Heart right ventricle (tissue), 16 donors: ENCODE data around the gene NRARP. TPM values are rescaled to one million over a fixed set of nuclear protein-coding genes. Genes with fewer than 3 reads are reported as not detected.

Experiments used
- ATAC-seq, 8 donors: fragments of 200-7000 bp; cut with Tn5 transposase; one replicate each; pipeline ENCODE4 v1.9.1; 2020; ENCODE audit warnings: mild to moderate bottlenecking in 8 of 8, moderate library complexity in 8 of 8, moderate number of reproducible peaks in 1 of 8
- DNase-seq, 2 donors: peaks; one replicate each; pipeline ENCODE4 v3.0.0-alpha.2; 2020
- H3K27ac ChIP-seq, 10 donors: fragments of 200-600 bp; sonication (generic) in 2 of 10; one replicate each; pipeline versions ENCODE4 v1.5.0 to v1.8.0; 2020 to 2022; ENCODE audit warnings: mild to moderate bottlenecking in 3 of 10
- H3K27me3 ChIP-seq, 7 donors: fragments of 200-600 bp; one replicate each; pipeline ENCODE4 v1.8.0; 2021 to 2022; ENCODE audit warnings: mild to moderate bottlenecking in 2 of 7
- H3K36me3 ChIP-seq, 9 donors: fragments of 200-600 bp; sonication (generic) in 1 of 9; one replicate each; pipeline versions ENCODE4 v1.5.0 to v1.8.0; 2020 to 2022; ENCODE audit warnings: mild to moderate bottlenecking in 2 of 9
- H3K4me1 ChIP-seq, 9 donors: fragments of 200-600 bp; sonication (generic) in 1 of 9; one replicate each; pipeline versions ENCODE4 v1.5.0 to v1.8.0; 2020 to 2022; ENCODE audit warnings: mild to moderate bottlenecking in 4 of 9
- H3K4me3 ChIP-seq, 10 donors: fragments of 200-600 bp; sonication (generic) in 2 of 10; one replicate each; pipeline versions ENCODE4 v1.5.0 to v1.8.0; 2020 to 2022; ENCODE audit warnings: mild to moderate bottlenecking in 7 of 10, moderate library complexity in 2 of 10
- H3K9me3 ChIP-seq, 11 donors: fragments of 200-600 bp in 10 of 11; sonication (generic) in 2 of 11; one replicate each; pipeline versions ENCODE4 v1.5.0 to v1.8.0; 2013 to 2022; ENCODE audit warnings: mild to moderate bottlenecking in 2 of 11, control low read depth in 1 of 11, moderate library complexity in 1 of 11
- CTCF ChIP-seq, 9 donors: fragments of 200-600 bp; sonication (generic) in 2 of 9; IDR thresholded peaks; one replicate each; pipeline versions ENCODE4 v1.5.0 to v1.8.0; 2021 to 2022; ENCODE audit warnings: antibody characterized with exemption in 9 of 9, mild to moderate bottlenecking in 5 of 9, moderate library complexity in 1 of 9
- WGBS, 2 donors: extraction: QIAGEN DNeasy Blood & Tissue Kit; methylation state at CpG; one replicate each; pipeline ENCODE4 v1.1.7; 2013; ENCODE audit warnings: inconsistent platforms in 1 of 2; 5-methylcytosine and 5-hydroxymethylcytosine counted together
- intact Hi-C, 10 donors: fragments of 100-400 bp; cut with DNase I; formaldehyde crosslinking; loops; one replicate each; pipeline versions ENCODE4 v1.11.1 to v1.14.2; 2022
- polyA plus RNA-seq, 2 donors: library from polyadenylated mRNA; stranded (reverse); fragments of 200-250 nt; gene quantifications; one replicate each; pipeline ENCODE4 v1.2.3, GENCODE V29; 2013
- total RNA-seq, 10 donors: library from RNA; stranded (reverse); fragmentation: NEBNext Ultra II Directional in 3 of 10; extraction: Animal tissue kit (Norgen Biotek cat#: 25700) in 3 of 10; gene quantifications; one replicate each; pipeline versions ENCODE4 v1.2.1 to v1.2.4, GENCODE V29; 2021 to 2023
- donor health status: Arrhythmogenic right ventricular cardiomyopathy.
- donor health status: ischemic (EF 13 %, LVEDD 7.1; RV severe dilation, severe dysfunction).
- donor health status: healthy with polysubstance abuse.
- donor health status: DM: no; HTN: yes; CAD: no.
- donor health status: DM: no; HTN: no; CAD: no.
- donor health status: ischemic (EF 25% LVEDD 6.9; RV normal size, moderate dysfunction).
- donor health status: ischemic (EF 25% LVEDD 5.7; RV mildly dilated, moderate dysfunction).
- donor health status: healthy.
- donor health status: DM: yes; HTN: yes; CAD: no.
- donor health status: Ischemic cardiomyopathy.
- donor health status: ischemic (EF 35%, LVEDD 5.7; RV mildly dilated, moderate dysfunction).
- donor health status: nonischemic (EF 11% LVEDD 7.7; RV severe dilation, severe dysfunction).
- donor health status: DM: yes; HTN: yes; CAD: no.
- donor health status: PGD.
- donor health status: ischemic (EF 29% LVEDD 5.4; RV normal size, mild dysfunction).
- donor health status: nonischemic (EF 23%, LVEDD 6.1; RV moderate dilation, normal function).

Gene NRARP
- total and polyA plus RNA-seq, 12 donors, result 2.0 to 20.8 (median 11.1) TPM

- intact Hi-C loops, result no loop called here
- peaks cover 0 to 80% (median 24%) of the 10 kb centered on the region in 9 donors for H3K36me3 ChIP-seq
- TF ChIP-seq CTCF (IDR thresholded peaks at IDR 0.05), result no peak
- no peak overlapping the region for H3K4me3 ChIP-seq
- H3K27me3 ChIP-seq, result no peaks in the 10 kb centered on the region
- ATAC-seq (no peak), DNase-seq (no peak)
- WGBS, 2 donors, result 92 to 97% methylated on average over 29 of the region's 29 CpGs
- H3K4me1 ChIP-seq, result peaks cover 8 to 48% (median 33%) of the 10 kb centered on the region in 9 donors
- no peak overlapping the region for H3K27ac ChIP-seq
- H3K9me3 ChIP-seq, result no peaks in the 10 kb centered on the region
Observed at GRCh38 chr9:137265496-137266161, 36.4 kb downstream of the NRARP start.

- Histone ChIP-seq H3K4me1 (peaks cover 2 to 33% (median 20%) of the 10 kb centered on the region in 9 donors), H3K4me3 (no peak overlapping the region), H3K36me3 (peaks cover 0 to 78% (median 29%) of the 10 kb centered on the region in 9 donors), H3K9me3 (no peaks in the 10 kb centered on the region), H3K27ac (no peak overlapping the region), H3K27me3 (no peaks in the 10 kb centered on the region)
- ATAC-seq, result no peak
- 95% methylated on average over 22 of the region's 22 CpGs for WGBS, 2 donors
- no peak for TF ChIP-seq CTCF (IDR thresholded peaks at IDR 0.05)
- peak in 1 of 2 donors; percentile 7 for DNase-seq
- intact Hi-C loops, result no loop called here
Observed at GRCh38 chr9:137264067-137264466, 38.0 kb downstream of the NRARP start.

GRCh38 chr9:137263506-137263905 is 38.6 kb downstream of the NRARP start:
- peaks cover 0 to 79% (median 31%) of the 10 kb centered on the region in 9 donors for H3K36me3 ChIP-seq
- peak in 1 of 2 donors; percentile 5 for DNase-seq

GRCh38 chr9:137262909-137263285 is 39.2 kb downstream of the NRARP start:
- H3K9me3 ChIP-seq, result no peaks in the 10 kb centered on the region
- no peak for TF ChIP-seq CTCF (IDR thresholded peaks at IDR 0.05)
- H3K4me3 ChIP-seq, result no peak overlapping the region
- H3K4me1 ChIP-seq, result peaks cover 0 to 21% (median 9%) of the 10 kb centered on the region in 9 donors
- WGBS, 2 donors, result 89 to 95% methylated on average over 24 of the region's 24 CpGs
- intact Hi-C loops, result no loop called here
- H3K27ac ChIP-seq, result no peak overlapping the region
- DNase-seq (peak in 1 of 2 donors; percentile 15), ATAC-seq (peak in 2 of 8 donors; percentile 18 to 26)
- H3K36me3 ChIP-seq, result peaks cover 0 to 79% (median 35%) of the 10 kb centered on the region in 9 donors
- H3K27me3 ChIP-seq, result no peaks in the 10 kb centered on the region

More at GRCh38 chr9:137263506-137263905, 38.6 kb downstream of the NRARP start:
- intact Hi-C loops, result no loop called here
- WGBS, 2 donors, result 82 to 89% methylated on average over 10 of the region's 10 CpGs
- Histone ChIP-seq H3K4me3 (no peak overlapping the region), H3K9me3 (no peaks in the 10 kb centered on the region), H3K4me1 (peaks cover 0 to 27% (median 15%) of the 10 kb centered on the region in 9 donors), H3K27me3 (no peaks in the 10 kb centered on the region), H3K27ac (no peak overlapping the region)
- peak in 1 of 8 donors; percentile 11 for ATAC-seq
- no peak for TF ChIP-seq CTCF (IDR thresholded peaks at IDR 0.05)
